HG03575 (cell line): Measurements from ENCODE around the gene URM1.
"Not testable (repeated sequence)": the region's sequence is repeated elsewhere in the genome, so short reads cannot be mapped to it uniquely, and the experiment has no call there.

Experiments
- ATAC-seq: cut with Tn5 transposase; IDR thresholded peaks from one replicate; pipeline ENCODE4 v1.9.1; 2021; ENCODE audit not compliant: unreplicated experiment, insufficient number of reproducible peaks, low FRiP score; ENCODE audit errors: extremely low read depth

The URM1 gene

DNA sequence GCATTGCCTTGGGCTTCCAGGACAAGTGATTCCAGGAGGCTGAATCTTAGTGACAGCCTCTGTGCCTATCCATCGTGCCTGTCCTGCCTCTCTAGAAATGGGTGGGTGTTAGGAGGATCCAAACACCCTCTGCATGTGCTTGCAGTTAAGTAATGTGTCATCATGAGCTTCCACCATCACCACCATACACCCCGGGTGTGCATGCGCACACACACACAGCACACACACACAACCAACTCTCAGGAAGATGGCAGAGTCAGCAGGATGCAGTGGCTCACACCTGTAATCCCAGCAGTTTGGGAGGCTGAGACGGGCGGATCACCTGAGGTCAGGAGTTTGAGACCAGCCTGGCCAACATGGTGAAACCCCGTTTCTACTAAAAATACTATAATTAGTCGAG is 26.7 kb downstream of the URM1 start:
- ATAC-seq, result no peak

GRCh38 chr9:128399861-128400260 is 28.7 kb downstream of the URM1 start:
- ATAC-seq, result no peak

- no peak for ATAC-seq
These were observed 33.4 kb downstream of the URM1 start for GRCh38 chr9:128404560-128404959.

- no peak for ATAC-seq
These were observed 34.1 kb downstream of the URM1 start for GRCh38 chr9:128405077-128405779.

DNA sequence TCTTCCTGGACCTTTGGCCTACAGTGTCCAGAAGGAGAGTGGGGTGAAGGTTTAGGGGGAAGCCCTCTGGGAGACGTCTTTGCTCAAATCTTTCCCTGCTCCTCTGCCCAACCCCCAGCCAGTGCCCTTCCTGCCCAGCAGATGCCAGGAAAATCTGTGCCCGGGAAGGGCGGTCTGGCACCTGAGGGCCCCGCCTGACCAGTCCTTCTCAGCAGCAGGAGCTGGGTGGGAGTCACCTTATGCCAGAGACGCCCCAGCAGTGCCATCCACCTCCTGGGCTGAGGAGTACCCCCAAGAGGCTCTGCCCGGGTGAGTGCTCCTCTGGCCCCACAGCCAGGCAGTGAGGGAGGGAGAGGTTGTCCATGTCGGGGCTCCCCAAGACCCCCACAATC is 34.6 kb downstream of the URM1 start:
- ATAC-seq, result no peak

- no peak for ATAC-seq
These were observed 35.7 kb downstream of the URM1 start for GRCh38 chr9:128406848-128407391.

- ATAC-seq, result no peak
These were observed 37.8 kb downstream of the URM1 start for GRCh38 chr9:128408963-128409431.

GRCh38 chr9:128409450-128409849 is 38.3 kb downstream of the URM1 start:
- no peak for ATAC-seq

DNA sequence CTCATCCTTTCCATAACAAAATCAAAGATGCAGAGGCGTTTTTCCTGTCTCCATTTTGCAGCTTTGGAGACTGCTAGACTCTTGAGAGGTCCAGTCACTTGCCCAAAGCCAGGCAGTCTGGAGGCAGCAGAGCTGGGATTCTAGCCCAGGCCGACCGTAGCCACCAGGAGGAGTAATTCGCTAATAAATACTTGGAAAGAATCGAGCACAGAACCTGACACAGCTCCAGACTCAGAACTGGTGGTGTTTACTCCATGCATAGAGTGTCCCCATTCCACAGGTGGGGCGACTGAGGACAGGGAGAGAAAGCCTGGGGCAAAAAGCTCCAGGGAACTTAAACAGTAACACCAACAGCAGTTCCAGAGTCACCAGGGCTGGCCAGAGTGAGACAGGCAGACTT is 38.8 kb downstream of the URM1 start:
- no peak for ATAC-seq

- no peak for ATAC-seq
These were observed 40.4 kb downstream of the URM1 start for GRCh38 chr9:128411364-128412119.

GRCh38 chr9:128412120-128412790 is 41.1 kb downstream of the URM1 start:
- no peak for ATAC-seq

DNA sequence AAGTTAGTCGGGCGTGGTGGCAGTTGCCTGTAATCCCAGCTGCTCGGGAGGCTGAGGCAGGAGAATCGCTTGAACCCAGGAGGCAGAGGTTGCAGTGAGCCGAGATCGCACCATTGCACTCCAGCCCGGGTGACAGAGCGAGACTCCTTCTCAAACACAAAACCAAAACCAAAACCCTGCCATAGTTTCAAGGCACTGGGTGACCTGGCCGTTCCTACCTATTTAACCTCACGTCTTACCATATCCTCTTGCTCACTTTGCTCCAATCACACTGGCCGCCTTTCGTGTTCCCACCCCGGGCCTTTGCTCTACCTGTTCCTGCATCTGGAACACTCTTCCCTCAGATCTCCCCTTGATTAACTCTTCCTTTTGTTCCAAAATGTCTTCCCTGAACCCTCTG is 42.6 kb downstream of the URM1 start:
- ATAC-seq, result not testable (repeated sequence)

GRCh38 chr9:128414461-128414860 is 43.3 kb downstream of the URM1 start:
- ATAC-seq, result no peak

DNA sequence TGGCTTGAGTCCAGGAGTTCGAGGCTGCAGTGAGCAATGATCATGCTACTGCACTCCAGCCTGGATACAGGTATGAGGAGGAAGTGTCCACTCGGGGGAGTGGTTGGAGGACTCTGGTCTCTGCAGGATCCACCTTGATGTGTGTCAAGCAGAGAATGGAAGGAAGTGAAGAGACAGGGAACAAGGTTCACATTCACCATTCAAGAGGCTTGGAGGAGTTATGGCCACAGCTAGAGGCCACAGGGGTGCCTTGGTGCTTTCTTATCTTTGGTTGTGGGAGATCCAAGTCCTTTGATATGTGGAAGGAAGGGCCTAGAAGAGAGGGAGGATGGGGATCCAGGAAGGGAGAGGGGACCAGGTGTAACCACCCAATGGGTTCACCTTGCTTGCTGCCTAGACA is 44.1 kb downstream of the URM1 start:
- ATAC-seq, result no peak

GRCh38 chr9:128416014-128416413 is 44.8 kb downstream of the URM1 start:
- ATAC-seq, result no peak

- no peak for ATAC-seq
These were observed 45.4 kb downstream of the URM1 start for GRCh38 chr9:128416432-128417019.

DNA sequence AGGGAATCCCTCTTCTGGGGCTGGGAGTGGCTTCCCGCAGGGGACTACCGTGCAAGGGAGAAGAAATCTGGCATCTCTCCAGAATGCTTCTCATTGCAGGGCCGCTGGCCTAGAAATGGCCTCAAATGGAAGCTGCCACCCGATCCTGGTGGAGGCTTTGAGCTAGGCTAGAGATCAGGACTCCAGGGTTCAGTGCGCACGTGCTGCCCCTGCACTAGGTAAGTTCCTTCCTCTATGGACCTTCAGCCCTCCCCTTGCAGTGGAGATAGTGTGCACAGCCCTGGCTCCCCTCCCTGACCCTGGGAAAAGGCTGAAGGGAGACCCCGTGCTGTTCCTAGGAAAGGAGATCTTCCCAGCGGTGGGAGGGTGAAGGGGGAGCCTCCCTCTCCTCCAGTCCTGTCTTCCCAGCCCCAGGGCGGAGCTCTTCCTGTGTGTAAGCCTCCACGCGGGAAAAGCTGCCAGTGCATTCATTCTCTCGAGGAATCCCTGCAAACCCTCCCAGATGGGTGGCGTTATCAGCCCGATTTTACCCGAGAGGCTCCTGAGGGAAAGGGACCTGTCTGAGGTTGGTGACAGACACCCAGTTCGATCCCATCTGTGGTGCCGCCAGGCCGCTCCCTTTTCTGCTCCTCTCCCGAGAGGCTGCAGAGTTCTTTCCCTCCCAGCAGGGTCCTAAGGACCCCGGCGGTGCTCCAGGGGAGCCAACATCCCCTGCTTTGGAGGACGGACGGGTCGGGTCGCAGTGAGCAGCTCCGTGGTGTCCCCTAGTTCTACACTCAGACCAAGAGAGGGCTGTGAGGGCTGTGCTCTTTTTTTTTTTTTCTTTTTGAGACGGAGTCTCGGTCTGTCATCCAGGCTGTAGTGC is 48.1 kb downstream of the URM1 start:
- no peak for ATAC-seq

DNA sequence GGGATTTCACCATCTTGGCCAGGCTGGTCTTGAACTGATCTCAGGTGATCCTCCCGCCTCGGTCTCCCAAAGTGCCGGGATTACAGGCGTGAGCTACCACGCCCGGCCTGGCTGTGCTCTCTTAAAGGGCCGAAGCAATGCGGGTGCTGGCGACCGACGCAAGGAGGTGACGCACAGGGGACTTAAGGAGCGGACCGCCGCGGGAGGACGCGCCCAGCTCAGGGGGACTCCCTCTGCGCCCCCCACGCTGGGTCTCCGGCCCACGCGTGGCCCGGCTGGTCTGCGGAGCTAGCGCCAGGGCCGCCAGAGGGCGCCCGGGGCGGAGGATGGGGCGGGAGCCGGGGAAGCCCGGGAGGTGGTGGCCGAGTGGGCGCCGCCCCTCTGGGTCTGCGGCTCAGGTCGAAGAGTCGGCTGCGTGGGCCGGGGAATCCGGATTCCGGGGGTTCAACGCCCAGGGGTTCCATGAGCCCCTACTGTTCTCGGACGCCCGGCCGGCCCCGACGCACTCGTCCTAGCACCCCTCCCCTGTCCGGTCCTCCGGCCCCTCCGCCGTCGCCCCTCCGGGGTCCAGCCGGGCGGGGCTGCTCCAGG is 49.0 kb downstream of the URM1 start:
- no peak for ATAC-seq
